WI38 (cell line): ENCODE results near the gene GNA15.

Source experiments
- H3K4me3 ChIP-seq: 2 replicates; pipeline ENCODE4 v1.5.1; 2011; ENCODE audit warnings: low read depth, mild to moderate bottlenecking, control low read depth, low read length
- CTCF ChIP-seq: IDR thresholded peaks from 2 replicates; pipeline ENCODE4 v1.5.1; 2012; ENCODE audit warnings: low read depth, mild to moderate bottlenecking, control low read depth, low read length

GNA15 gene

GRCh38 chr19:3123956-3124355, 11.9 kb upstream of the GNA15 start:
- TF ChIP-seq CTCF, result no peak

GRCh38 chr19:3124630-3125029, 11.2 kb upstream of the GNA15 start:
- TF ChIP-seq CTCF, result no peak
- H3K4me3 ChIP-seq, result no peak overlapping the region

More at GRCh38 chr19:3123956-3124355, 11.9 kb upstream of the GNA15 start:
- no peak overlapping the region for H3K4me3 ChIP-seq

GRCh38 chr19:3125900-3126524, 9.8 kb upstream of the GNA15 start:
- no peak overlapping the region for H3K4me3 ChIP-seq
- peak; percentile 89 for TF ChIP-seq CTCF

GRCh38 chr19:3129112-3129511, 6.7 kb upstream of the GNA15 start:
- no peak for TF ChIP-seq CTCF
- H3K4me3 ChIP-seq, result no peak overlapping the region

- no peak for TF ChIP-seq CTCF
- no peak overlapping the region for H3K4me3 ChIP-seq
These were observed 4.7 kb upstream of the GNA15 start for GRCh38 chr19:3131168-3131567.

- H3K4me3 ChIP-seq, result no peak overlapping the region
- no peak for TF ChIP-seq CTCF
These were observed 2.7 kb upstream of the GNA15 start for GRCh38 chr19:3132971-3133792.

- TF ChIP-seq CTCF, result no peak
- H3K4me3 ChIP-seq, result no peak overlapping the region
These were observed 2.1 kb upstream of the GNA15 start for GRCh38 chr19:3133793-3134116.
